Endothelial cell of umbilical vein (primary cell): ENCODE data around the gene AKNAD1. TPM values are rescaled to one million over a fixed set of nuclear protein-coding genes. Genes with fewer than 3 reads are reported as not detected.

ENCODE experiments used
- BruUV-seq: library from RNA; stranded (reverse); fragments of 400-500 nt; replicated peaks from 2 replicates; lab custom pipeline; 2021; lab: Mats Ljungman, UMichigan
- CTCF ChIA-PET: fragments of 300-600, 350-600 bp; sonication (Branson Sonifier 250); formaldehyde crosslinking; loops from one replicate; lab custom pipeline; 2021; ENCODE audit warnings: antibody characterized with exemption, inconsistent platforms; lab: Charles Lee
- POLR2A ChIA-PET: fragments of 300-600, 350-600 bp; sonication (Branson Sonifier 250); formaldehyde crosslinking; loops from one replicate; lab custom pipeline; 2021; ENCODE audit warnings: antibody characterized with exemption, inconsistent platforms; lab: Charles Lee
- DNase-seq: peaks from one replicate; pipeline ENCODE4 v3.0.0-alpha.2; 2011; ENCODE audit warnings: low read depth, low spot score
- FAIRE-seq: peaks from 2 replicates; lab custom pipeline; 2011; peaks lifted over from hg19 to GRCh38; lab: Jason Lieb, UNC
- H2AFZ ChIP-seq: 2 replicates; pipeline ENCODE4 v1.6.0; 2012; ENCODE audit warnings: low read depth, low read length, control low read depth, inconsistent platforms
- H3K27ac ChIP-seq: 2 replicates; pipeline ENCODE4 v1.5.1; 2011; ENCODE audit warnings: low read depth, mild to moderate bottlenecking, control low read depth, low read length, moderate library complexity; ENCODE audit not compliant: insufficient read depth
- H3K27me3 ChIP-seq, 2 experiments: 2 replicates each; pipeline versions ENCODE4 v1.6.0 to v1.6.1; 2011; ENCODE audit warnings: low read length in 2 of 2, mixed read lengths in 1 of 2; ENCODE audit not compliant: control insufficient read depth in 2 of 2, insufficient read depth in 2 of 2
- H3K36me3 ChIP-seq, 2 experiments: 2 replicates in 1 of 2; 3 replicates in 1 of 2; pipeline ENCODE4 v1.5.1; 2011; ENCODE audit warnings: low read length in 2 of 2, mild to moderate bottlenecking in 1 of 2, moderate library complexity in 1 of 2; ENCODE audit not compliant: control insufficient read depth in 2 of 2, insufficient read depth in 2 of 2; ENCODE audit errors: extremely low read depth in 1 of 2
- H3K4me1 ChIP-seq: 3 replicates; pipeline ENCODE4 v1.5.1; 2011; ENCODE audit warnings: mild to moderate bottlenecking, low read length; ENCODE audit not compliant: control insufficient read depth, insufficient read depth; ENCODE audit errors: extremely low read depth
- H3K4me2 ChIP-seq: 2 replicates; pipeline ENCODE4 v1.6.1; 2011; ENCODE audit warnings: low read length, control low read depth, mixed read lengths; ENCODE audit not compliant: insufficient read depth
- H3K4me3 ChIP-seq, 3 experiments: fragments of 200-600 bp in 1 of 3; sonication (generic), shearing (Covaris generic) in 1 of 3; replicated peaks in 1 of 3; 2 replicates each; pipeline ENCODE4 v1.5.1; 2011 to 2016; ENCODE audit warnings: control low read depth in 3 of 3, low read length in 3 of 3, mild to moderate bottlenecking in 2 of 3, inconsistent platforms in 1 of 3, low read depth in 1 of 3, moderate library complexity in 1 of 3; ENCODE audit not compliant: insufficient read depth in 1 of 3
- H3K79me2 ChIP-seq: 2 replicates; pipeline ENCODE4 v1.6.0; 2012; ENCODE audit warnings: low read length, inconsistent platforms; ENCODE audit not compliant: control insufficient read depth, insufficient read depth
- H3K9ac ChIP-seq: replicated peaks from 2 replicates; pipeline ENCODE3; 2011; ENCODE audit warnings: low read length, control low read depth; ENCODE audit not compliant: insufficient read depth; ENCODE audit errors: extremely low read depth
- H3K9me1 ChIP-seq: replicated peaks from 3 replicates; pipeline ENCODE4 v1.6.0; 2011; ENCODE audit warnings: mild to moderate bottlenecking, low read length; ENCODE audit not compliant: control insufficient read depth, insufficient read depth; ENCODE audit errors: extremely low read depth
- H3K9me3 ChIP-seq: replicated peaks from 2 replicates; pipeline ENCODE4 v1.5.1; 2012; ENCODE audit warnings: low read length, inconsistent platforms; ENCODE audit not compliant: control insufficient read depth, insufficient read depth
- H4K20me1 ChIP-seq: replicated peaks from 2 replicates; pipeline ENCODE3; 2011; ENCODE audit warnings: mild to moderate bottlenecking, low read length; ENCODE audit not compliant: control insufficient read depth, insufficient read depth; ENCODE audit errors: extremely low read depth
- EZH2 ChIP-seq: IDR thresholded peaks from 2 replicates; pipeline ENCODE4 v1.6.1; 2012; ENCODE audit warnings: borderline replicate concordance, low read depth, mild to moderate bottlenecking, moderate library complexity, low read length, inconsistent platforms; ENCODE audit not compliant: severe bottlenecking
- FOS ChIP-seq: IDR thresholded peaks from 2 replicates; pipeline ENCODE4 v1.6.1; 2011; ENCODE audit warnings: mild to moderate bottlenecking, low read length, moderate library complexity, borderline replicate concordance; ENCODE audit not compliant: insufficient read depth
- GATA2 ChIP-seq: IDR thresholded peaks from 2 replicates; pipeline ENCODE4 v1.7.0; 2011; ENCODE audit warnings: low read depth, mild to moderate bottlenecking, moderate library complexity, mixed read lengths, low read length; ENCODE audit not compliant: insufficient read length, insufficient read depth
- JUN ChIP-seq: IDR thresholded peaks from 2 replicates; pipeline ENCODE4 v1.6.1; 2011; ENCODE audit warnings: borderline replicate concordance, low read depth; ENCODE audit not compliant: insufficient read length, insufficient read depth
- POLR2A ChIP-seq: IDR thresholded peaks from 2 replicates; pipeline ENCODE4 v1.6.1; 2012; ENCODE audit warnings: low read depth, mild to moderate bottlenecking, control low read depth, low read length
- dilution Hi-C: fragments of 300-500 bp; cut with MboI; formaldehyde crosslinking; loops from one replicate; pipeline ENCODE4 v1.15.0; 2019; ENCODE audit warnings: low sequenced_read_pairs; ENCODE audit not compliant: extremely low pct_ligation_motif_present
- intact Hi-C: fragments of 100-400 bp; cut with micrococcal nuclease; formaldehyde crosslinking; loops from one replicate; pipeline ENCODE4 v1.10.0; 2022
- polyA plus RNA-seq, 4 experiments: library from polyadenylated mRNA; depleted of rRNA in 3 of 4; stranded (reverse) in 3 of 4; unstranded in 1 of 4; fragments of >200 nt; gene quantifications; 2 replicates each; pipeline versions ENCODE4 v1.2.1 to v1.2.3, GENCODE V29; 2011 to 2012; ENCODE audit warnings: missing spikeins in 1 of 4
- total RNA-seq: library from RNA; stranded (reverse); gene quantifications from 2 replicates; pipeline ENCODE4 v1.2.3, GENCODE V29; 2021
- TF ChIP-seq, protein P1 (sequence below): IDR thresholded peaks from 2 replicates; pipeline ENCODE4 v1.6.1; 2011; ENCODE audit not compliant: insufficient read depth, insufficient read length
- TF ChIP-seq, protein P2 (sequence below), 2 donors: IDR thresholded peaks; 1 replicate in 1 of 2; 2 replicates in 1 of 2; pipeline ENCODE4 v1.5.1; 2011; ENCODE audit warnings: low read length in 2 of 2, mild to moderate bottlenecking in 2 of 2, moderate library complexity in 2 of 2, control low read depth in 1 of 2, inconsistent platforms in 1 of 2, low read depth in 1 of 2; ENCODE audit not compliant: insufficient read depth in 1 of 2; ENCODE audit errors: extremely low read depth in 1 of 2

AKNAD1 gene
- total and polyA plus RNA-seq, 2 donors (not counting 3 experiments of a cell fraction or from before 2014, with no cell fraction given): not detected

DNA sequence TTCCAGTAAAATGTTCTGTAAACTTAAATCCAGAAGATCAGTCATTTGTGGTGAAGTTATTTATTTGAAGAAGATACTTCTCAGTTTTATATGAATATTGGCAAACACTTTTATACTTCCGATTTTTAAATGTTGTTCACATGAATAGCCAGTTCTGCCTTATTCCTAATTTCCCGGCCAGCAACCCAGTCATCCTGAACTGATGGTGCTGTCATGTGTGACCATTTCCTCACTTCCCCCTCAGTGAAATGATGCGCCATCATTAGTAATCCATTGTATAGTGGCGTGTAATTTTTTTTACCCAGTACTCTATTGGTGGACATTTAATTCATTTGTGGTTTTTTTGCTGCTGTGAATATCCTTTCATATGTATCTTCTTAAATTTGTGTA lies 36.2 kb upstream of the AKNAD1 start:
- Histone ChIP-seq H3K4me1 (peaks cover 35% of the 10 kb centered on the region), H3K79me2 (peaks cover 13% of the 10 kb centered on the region), H3K4me3 (no peak overlapping the region), H3K27ac (peak overlapping the region; percentile 32), H3K4me2 (no peak overlapping the region), H2AFZ (no peak overlapping the region), H3K36me3 (no peaks in the 10 kb centered on the region), H3K9ac (no peak overlapping the region), H3K9me3 (no peaks in the 10 kb centered on the region), H3K9me1 (peaks cover 3% of the 10 kb centered on the region), H4K20me1 (no peaks in the 10 kb centered on the region), H3K27me3 (no peaks in the 10 kb centered on the region)
- FAIRE-seq: no peak
- intact Hi-C loops: no loop called here
- ChIA-PET CTCF (interaction anchor here (1.0 to 1.5 kb wide), 4 partner anchors 9 to 50 kb away, joined by 3 read pairs; no protein-coding TSS in a partner anchor), POLR2A (no interaction called here)
- BruUV-seq: no TSS peak
- DNase-seq: no peak
- TF ChIP-seq, protein P1, sequence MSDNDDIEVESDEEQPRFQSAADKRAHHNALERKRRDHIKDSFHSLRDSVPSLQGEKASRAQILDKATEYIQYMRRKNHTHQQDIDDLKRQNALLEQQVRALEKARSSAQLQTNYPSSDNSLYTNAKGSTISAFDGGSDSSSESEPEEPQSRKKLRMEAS: no peak
- TF ChIP-seq GATA2 (no peak), JUN (no peak), FOS (no peak), POLR2A (no peak), EZH2 (no peak)
- TF ChIP-seq, protein P2, sequence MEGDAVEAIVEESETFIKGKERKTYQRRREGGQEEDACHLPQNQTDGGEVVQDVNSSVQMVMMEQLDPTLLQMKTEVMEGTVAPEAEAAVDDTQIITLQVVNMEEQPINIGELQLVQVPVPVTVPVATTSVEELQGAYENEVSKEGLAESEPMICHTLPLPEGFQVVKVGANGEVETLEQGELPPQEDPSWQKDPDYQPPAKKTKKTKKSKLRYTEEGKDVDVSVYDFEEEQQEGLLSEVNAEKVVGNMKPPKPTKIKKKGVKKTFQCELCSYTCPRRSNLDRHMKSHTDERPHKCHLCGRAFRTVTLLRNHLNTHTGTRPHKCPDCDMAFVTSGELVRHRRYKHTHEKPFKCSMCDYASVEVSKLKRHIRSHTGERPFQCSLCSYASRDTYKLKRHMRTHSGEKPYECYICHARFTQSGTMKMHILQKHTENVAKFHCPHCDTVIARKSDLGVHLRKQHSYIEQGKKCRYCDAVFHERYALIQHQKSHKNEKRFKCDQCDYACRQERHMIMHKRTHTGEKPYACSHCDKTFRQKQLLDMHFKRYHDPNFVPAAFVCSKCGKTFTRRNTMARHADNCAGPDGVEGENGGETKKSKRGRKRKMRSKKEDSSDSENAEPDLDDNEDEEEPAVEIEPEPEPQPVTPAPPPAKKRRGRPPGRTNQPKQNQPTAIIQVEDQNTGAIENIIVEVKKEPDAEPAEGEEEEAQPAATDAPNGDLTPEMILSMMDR (IDR thresholded peaks at IDR 0.05; ENCODE audit: extremely low read depth in 1 of 2, insufficient read depth in 1 of 2, low read depth in 1 of 2, low read length in 2 of 2): no peak
- dilution Hi-C loops: no loop called here
